Hematopoietic multipotent progenitor cell treated with erythropoietin and hydrocortisone succinate and interleukin-3 and kit ligand, for 4 days (in vitro differentiated cells): ENCODE data around the gene HK2.

Source experiments
- DNase-seq: peaks from one replicate; pipeline ENCODE4 v3.0.0-alpha.2; 2015

HK2 gene

GRCh38 chr2:74908748-74909444 lies 75.0 kb downstream of the HK2 start:
- no peak for DNase-seq

- no peak for DNase-seq
These were observed 76.3 kb downstream of the HK2 start for GRCh38 chr2:74910245-74910644.

- DNase-seq: no peak
These were observed 77.1 kb downstream of the HK2 start for GRCh38 chr2:74911061-74911460.

- DNase-seq: peak; percentile 42
These were observed 81.8 kb downstream of the HK2 start for GRCh38 chr2:74915743-74916142.

- DNase-seq: no peak
These were observed 82.5 kb downstream of the HK2 start for GRCh38 chr2:74916394-74916793.

GRCh38 chr2:74917702-74918619 lies 84.0 kb downstream of the HK2 start:
- peak; percentile 12 for DNase-seq

GRCh38 chr2:74919827-74920226 lies 85.9 kb downstream of the HK2 start:
- peak; percentile 77 for DNase-seq

GRCh38 chr2:74921236-74921736 lies 87.4 kb downstream of the HK2 start:
- peak; percentile 9 for DNase-seq

GRCh38 chr2:74922592-74923227 lies 88.8 kb downstream of the HK2 start:
- peak; percentile 57 for DNase-seq

- DNase-seq: no peak
These were observed 90.7 kb downstream of the HK2 start for GRCh38 chr2:74924463-74925265.

- no peak for DNase-seq
These were observed 91.4 kb downstream of the HK2 start for GRCh38 chr2:74925361-74925786.

- no peak for DNase-seq
These were observed 93.7 kb downstream of the HK2 start for GRCh38 chr2:74927621-74928020.

- no peak for DNase-seq
These were observed 97.0 kb downstream of the HK2 start for GRCh38 chr2:74930811-74931486.

GRCh38 chr2:74931940-74932339 lies 98.0 kb downstream of the HK2 start:
- no peak for DNase-seq

GRCh38 chr2:74935975-74936391 lies 102.1 kb downstream of the HK2 start:
- no peak for DNase-seq

- no peak for DNase-seq
These were observed 103.4 kb downstream of the HK2 start for GRCh38 chr2:74937221-74937880.

GRCh38 chr2:74938264-74938663 lies 104.3 kb downstream of the HK2 start:
- DNase-seq: no peak

GRCh38 chr2:74939919-74940812 lies 106.2 kb downstream of the HK2 start:
- DNase-seq: no peak

- no peak for DNase-seq
These were observed 107.4 kb downstream of the HK2 start for GRCh38 chr2:74941284-74941683.

GRCh38 chr2:74942263-74942662 lies 108.3 kb downstream of the HK2 start:
- DNase-seq: no peak
